Esophagus muscularis mucosa (tissue), 4 donors: ENCODE measurements around the gene SUN5.

Experiments
- CTCF ChIP-seq, 3 experiments: fragments of 200-600 bp in 2 of 3; fragments of 450-650 bp in 1 of 3; sonication (generic) in 2 of 3; IDR thresholded peaks; one replicate each; pipeline ENCODE4 v1.5.1; 2017 to 2019; ENCODE audit warnings: antibody characterized with exemption in 3 of 3, mild to moderate bottlenecking in 2 of 3, moderate library complexity in 1 of 3
- EP300 ChIP-seq: sonication (generic); formaldehyde crosslinking; IDR thresholded peaks from one replicate; pipeline ENCODE4 v1.6.1; 2017; ENCODE audit warnings: antibody characterized with exemption
- POLR2A ChIP-seq: fragments of 450-650 bp; IDR thresholded peaks from one replicate; pipeline ENCODE4 v1.6.1; 2017; ENCODE audit warnings: antibody characterized with exemption, moderate library complexity, mild to moderate bottlenecking, low read depth
- POLR2AphosphoS5 ChIP-seq, 2 donors: sonication (generic); formaldehyde crosslinking; IDR thresholded peaks; one replicate each; pipeline ENCODE4 v1.6.1; 2017; ENCODE audit warnings: antibody characterized with exemption in 2 of 2

GRCh38 chr20:33042983-33043730 is 38.9 kb upstream of the SUN5 start:
- no peak for TF ChIP-seq CTCF (IDR thresholded peaks at IDR 0.05)
- TF ChIP-seq POLR2A, result no peak
- TF ChIP-seq POLR2AphosphoS5 (IDR thresholded peaks at IDR 0.05), result no peak
- no peak for TF ChIP-seq EP300
